ENCODE results near the gene SGSM2. TPM values are rescaled to one million over a fixed set of nuclear protein-coding genes. Genes with fewer than 3 reads are reported as not detected.

Gene SGSM2
- total and polyA plus RNA-seq, 4 donors: 5.5 to 17.5 (median 12.4) TPM

DNA sequence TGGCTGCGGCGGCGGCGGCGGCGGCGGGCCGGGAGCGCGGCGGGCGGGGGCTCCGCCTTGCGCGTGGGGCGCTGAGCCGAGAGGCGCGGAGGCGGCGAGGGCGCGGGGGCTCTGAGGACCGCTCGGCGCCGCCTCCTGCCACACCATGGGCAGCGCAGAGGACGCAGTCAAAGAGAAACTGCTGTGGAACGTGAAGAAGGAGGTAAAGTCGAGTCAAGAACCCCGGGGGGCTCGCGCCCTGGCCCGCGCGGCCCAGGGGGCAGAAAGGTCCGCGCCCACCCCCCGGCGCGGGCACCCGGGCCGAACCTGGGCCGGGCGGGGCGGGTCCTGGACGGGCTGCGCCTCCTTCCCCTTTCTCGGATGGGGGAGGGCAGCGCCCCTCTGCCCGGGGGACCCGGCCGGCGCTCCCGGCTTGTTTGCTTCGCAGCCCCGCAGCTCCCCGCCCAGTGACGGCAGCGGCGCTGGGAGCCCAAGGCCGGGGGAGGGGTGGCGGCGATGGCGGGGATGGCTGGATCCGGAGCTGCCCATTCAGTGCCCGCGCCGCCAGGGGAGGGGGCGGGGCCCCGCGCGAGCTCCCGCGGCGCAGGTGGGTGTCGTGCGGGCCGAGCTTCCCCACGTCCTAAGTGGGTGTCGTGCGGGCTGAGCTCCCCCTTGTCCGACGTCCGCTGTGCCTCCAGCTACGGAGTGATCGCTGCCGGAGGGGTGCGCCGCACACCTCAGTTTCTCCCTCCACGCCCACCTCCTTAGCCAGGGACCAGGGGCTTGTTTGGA, 428 bp downstream of the SGSM2 start:
- Histone ChIP-seq H3K27ac (ENCODE audit: low read depth in 1 of 2, low read length in 2 of 2) (peak overlapping the region; percentile 64 to 94), H3K36me3 (ENCODE audit: control insufficient read depth in 4 of 4, insufficient read depth in 3 of 4, low read depth in 1 of 4, low read length in 3 of 4) (peaks cover 2 to 24% (median 20%) of the 10 kb centered on the region in 4 donors), H3K27me3 (ENCODE audit: control insufficient read depth in 4 of 4, insufficient read depth in 4 of 4, low read length in 3 of 4) (no peaks in the 10 kb centered on the region), H3K9me3 (ENCODE audit: control insufficient read depth in 4 of 4, low read length in 3 of 4) (no peaks in the 10 kb centered on the region), H3K4me1 (ENCODE audit: control insufficient read depth in 4 of 4, insufficient read depth in 4 of 4, low read length in 3 of 4) (peaks cover 0 to 28% (median 21%) of the 10 kb centered on the region in 4 donors), H3K9ac (ENCODE audit: low read depth in 1 of 2, low read length in 2 of 2) (peak overlapping the region in 1 of 2 donors; percentile 20), H3K4me3 (ENCODE audit: low read depth in 1 of 3, low read length in 3 of 3) (peak overlapping the region; percentile 73 to 100 (median 79))
- DNase-seq (ENCODE audit: low spot score): peak; percentile 46
- WGBS: 2% methylated on average over 92 of the region's 92 CpGs
- TF ChIP-seq TAF1 (conservative IDR thresholded peaks at IDR 0.05) (no peak), RXRA (IDR thresholded peaks at IDR 0.05) (no peak), FOXA1 (IDR thresholded peaks at IDR 0.05) (no peak), RAD21 (IDR thresholded peaks at IDR 0.05) (no peak), CTCF (IDR thresholded peaks at IDR 0.05; ENCODE audit: low read depth, low read length, missing input control) (no peak), JUND (IDR thresholded peaks at IDR 0.05) (no peak), FOXA2 (IDR thresholded peaks at IDR 0.05) (no peak), EGR1 (IDR thresholded peaks at IDR 0.05; ENCODE audit: low read depth in 2 of 2) (no peak), HNF4G (IDR thresholded peaks at IDR 0.05) (no peak), GABPA (IDR thresholded peaks at IDR 0.05 in 1 of 2, conservative IDR thresholded peaks at IDR 0.05 in 1 of 2) (no peak), HNF4A (conservative IDR thresholded peaks at IDR 0.05) (no peak)

- Histone ChIP-seq H3K4me3 (ENCODE audit: low read depth in 1 of 3, low read length in 3 of 3) (peak overlapping the region; percentile 73 to 100 (median 79)), H3K27ac (ENCODE audit: low read depth in 1 of 2, low read length in 2 of 2) (peak overlapping the region; percentile 40 to 64), H3K4me1 (ENCODE audit: control insufficient read depth in 4 of 4, insufficient read depth in 4 of 4, low read length in 3 of 4) (peaks cover 0 to 28% (median 21%) of the 10 kb centered on the region in 4 donors), H3K9me3 (ENCODE audit: control insufficient read depth in 4 of 4, low read length in 3 of 4) (no peaks in the 10 kb centered on the region), H3K36me3 (ENCODE audit: control insufficient read depth in 4 of 4, insufficient read depth in 3 of 4, low read depth in 1 of 4, low read length in 3 of 4) (peaks cover 2 to 18% (median 15%) of the 10 kb centered on the region in 4 donors), H3K9ac (ENCODE audit: low read depth in 1 of 2, low read length in 2 of 2) (no peak overlapping the region), H3K27me3 (ENCODE audit: control insufficient read depth in 4 of 4, insufficient read depth in 4 of 4, low read length in 3 of 4) (no peaks in the 10 kb centered on the region)
- 37% methylated on average over 5 of the region's 5 CpGs for WGBS
- DNase-seq (ENCODE audit: low spot score): no peak
- no peak for TF ChIP-seq FOXA1 (IDR thresholded peaks at IDR 0.05)
- no peak for TF ChIP-seq YY1 (IDR thresholded peaks at IDR 0.05)
- TF ChIP-seq, protein P1, sequence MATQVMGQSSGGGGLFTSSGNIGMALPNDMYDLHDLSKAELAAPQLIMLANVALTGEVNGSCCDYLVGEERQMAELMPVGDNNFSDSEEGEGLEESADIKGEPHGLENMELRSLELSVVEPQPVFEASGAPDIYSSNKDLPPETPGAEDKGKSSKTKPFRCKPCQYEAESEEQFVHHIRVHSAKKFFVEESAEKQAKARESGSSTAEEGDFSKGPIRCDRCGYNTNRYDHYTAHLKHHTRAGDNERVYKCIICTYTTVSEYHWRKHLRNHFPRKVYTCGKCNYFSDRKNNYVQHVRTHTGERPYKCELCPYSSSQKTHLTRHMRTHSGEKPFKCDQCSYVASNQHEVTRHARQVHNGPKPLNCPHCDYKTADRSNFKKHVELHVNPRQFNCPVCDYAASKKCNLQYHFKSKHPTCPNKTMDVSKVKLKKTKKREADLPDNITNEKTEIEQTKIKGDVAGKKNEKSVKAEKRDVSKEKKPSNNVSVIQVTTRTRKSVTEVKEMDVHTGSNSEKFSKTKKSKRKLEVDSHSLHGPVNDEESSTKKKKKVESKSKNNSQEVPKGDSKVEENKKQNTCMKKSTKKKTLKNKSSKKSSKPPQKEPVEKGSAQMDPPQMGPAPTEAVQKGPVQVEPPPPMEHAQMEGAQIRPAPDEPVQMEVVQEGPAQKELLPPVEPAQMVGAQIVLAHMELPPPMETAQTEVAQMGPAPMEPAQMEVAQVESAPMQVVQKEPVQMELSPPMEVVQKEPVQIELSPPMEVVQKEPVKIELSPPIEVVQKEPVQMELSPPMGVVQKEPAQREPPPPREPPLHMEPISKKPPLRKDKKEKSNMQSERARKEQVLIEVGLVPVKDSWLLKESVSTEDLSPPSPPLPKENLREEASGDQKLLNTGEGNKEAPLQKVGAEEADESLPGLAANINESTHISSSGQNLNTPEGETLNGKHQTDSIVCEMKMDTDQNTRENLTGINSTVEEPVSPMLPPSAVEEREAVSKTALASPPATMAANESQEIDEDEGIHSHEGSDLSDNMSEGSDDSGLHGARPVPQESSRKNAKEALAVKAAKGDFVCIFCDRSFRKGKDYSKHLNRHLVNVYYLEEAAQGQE (IDR thresholded peaks at IDR 0.05): no peak
- TF ChIP-seq HNF4A (conservative IDR thresholded peaks at IDR 0.05): no peak
- TF ChIP-seq, protein P2, sequence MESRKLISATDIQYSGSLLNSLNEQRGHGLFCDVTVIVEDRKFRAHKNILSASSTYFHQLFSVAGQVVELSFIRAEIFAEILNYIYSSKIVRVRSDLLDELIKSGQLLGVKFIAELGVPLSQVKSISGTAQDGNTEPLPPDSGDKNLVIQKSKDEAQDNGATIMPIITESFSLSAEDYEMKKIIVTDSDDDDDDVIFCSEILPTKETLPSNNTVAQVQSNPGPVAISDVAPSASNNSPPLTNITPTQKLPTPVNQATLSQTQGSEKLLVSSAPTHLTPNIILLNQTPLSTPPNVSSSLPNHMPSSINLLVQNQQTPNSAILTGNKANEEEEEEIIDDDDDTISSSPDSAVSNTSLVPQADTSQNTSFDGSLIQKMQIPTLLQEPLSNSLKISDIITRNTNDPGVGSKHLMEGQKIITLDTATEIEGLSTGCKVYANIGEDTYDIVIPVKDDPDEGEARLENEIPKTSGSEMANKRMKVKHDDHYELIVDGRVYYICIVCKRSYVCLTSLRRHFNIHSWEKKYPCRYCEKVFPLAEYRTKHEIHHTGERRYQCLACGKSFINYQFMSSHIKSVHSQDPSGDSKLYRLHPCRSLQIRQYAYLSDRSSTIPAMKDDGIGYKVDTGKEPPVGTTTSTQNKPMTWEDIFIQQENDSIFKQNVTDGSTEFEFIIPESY (IDR thresholded peaks at IDR 0.05): no peak
- no peak for TF ChIP-seq FOXA2 (IDR thresholded peaks at IDR 0.05)
- no peak for TF ChIP-seq NR2F2 (IDR thresholded peaks at IDR 0.05)
- TF ChIP-seq, protein P3, sequence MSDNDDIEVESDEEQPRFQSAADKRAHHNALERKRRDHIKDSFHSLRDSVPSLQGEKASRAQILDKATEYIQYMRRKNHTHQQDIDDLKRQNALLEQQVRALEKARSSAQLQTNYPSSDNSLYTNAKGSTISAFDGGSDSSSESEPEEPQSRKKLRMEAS (IDR thresholded peaks at IDR 0.05): no peak
- no peak for TF ChIP-seq RAD21 (IDR thresholded peaks at IDR 0.05)
- no peak for TF ChIP-seq RXRA (IDR thresholded peaks at IDR 0.05)
- no peak for TF ChIP-seq CTCF (IDR thresholded peaks at IDR 0.05; ENCODE audit: low read depth, low read length, missing input control)
- no peak for TF ChIP-seq GABPA (IDR thresholded peaks at IDR 0.05 in 1 of 2, conservative IDR thresholded peaks at IDR 0.05 in 1 of 2)
- TF ChIP-seq SP1 (IDR thresholded peaks at IDR 0.05): no peak
Measured at GRCh38 chr17:2338315-2338657, 985 bp downstream of the SGSM2 start.

Measured in liver (tissue), 9 donors.